Sciatic nerve (tissue), 2 donors: ENCODE data around the gene SLC17A3. TPM values are rescaled to one million over a fixed set of nuclear protein-coding genes. Genes with fewer than 3 reads are reported as not detected.

Experiments
- ATAC-seq: fragments of 200-7000 bp; cut with Tn5 transposase; one replicate; pipeline ENCODE4 v1.9.1; 2020; ENCODE audit warnings: mild to moderate bottlenecking, moderate library complexity
- DNase-seq: peaks from one replicate; pipeline ENCODE4 v3.0.0-alpha.2; 2020; ENCODE audit warnings: low spot score
- intact Hi-C: fragments of 100-400 bp; cut with DNase I; formaldehyde crosslinking; loops from one replicate; pipeline ENCODE4 v1.14.2; 2022
- total RNA-seq: library from RNA; stranded (reverse); fragmentation: NEBNext Ultra II Directional; extraction: Animal tissue kit (Norgen Biotek cat#: 25700); gene quantifications from one replicate; pipeline ENCODE4 v1.2.1, GENCODE V29; 2021
- donor health status: DM: no; HTN: no; CAD: no.
- donor health status: DM: no; HTN: no; CAD: no.

The SLC17A3 gene
- total RNA-seq, 1 donor from 2014 or later: not detected

GRCh38 chr6:25862199-25862598 lies 11.8 kb downstream of the SLC17A3 start:
- DNase-seq (no peak), ATAC-seq (no peak)
- intact Hi-C loops: no loop called here

DNA sequence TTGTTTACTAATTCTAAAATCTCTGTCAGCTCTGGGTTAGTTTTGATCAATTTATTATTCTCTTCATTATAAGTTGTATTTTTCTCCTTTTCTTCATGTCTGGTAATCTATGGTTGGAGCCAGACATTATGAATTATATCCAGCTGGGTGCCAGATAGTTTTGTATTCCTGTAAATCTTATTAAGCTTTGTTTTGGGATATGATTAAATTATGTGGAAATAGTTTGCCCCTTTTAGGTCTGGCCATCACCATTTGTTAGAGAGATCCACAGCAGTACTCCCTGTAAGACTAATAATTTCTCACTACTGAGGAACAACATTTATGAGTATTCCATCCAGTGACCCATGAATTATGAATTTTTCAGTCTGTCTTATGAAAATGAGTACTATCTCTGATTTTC lies 21.3 kb downstream of the SLC17A3 start:
- intact Hi-C loops: no loop called here
- no peak for DNase-seq

GRCh38 chr6:25851961-25852360 lies 22.1 kb downstream of the SLC17A3 start:
- intact Hi-C loops: no loop called here
- DNase-seq (no peak), ATAC-seq (no peak)

More for the DNA sequence above, 21.3 kb downstream of the SLC17A3 start:
- no peak for ATAC-seq

DNA sequence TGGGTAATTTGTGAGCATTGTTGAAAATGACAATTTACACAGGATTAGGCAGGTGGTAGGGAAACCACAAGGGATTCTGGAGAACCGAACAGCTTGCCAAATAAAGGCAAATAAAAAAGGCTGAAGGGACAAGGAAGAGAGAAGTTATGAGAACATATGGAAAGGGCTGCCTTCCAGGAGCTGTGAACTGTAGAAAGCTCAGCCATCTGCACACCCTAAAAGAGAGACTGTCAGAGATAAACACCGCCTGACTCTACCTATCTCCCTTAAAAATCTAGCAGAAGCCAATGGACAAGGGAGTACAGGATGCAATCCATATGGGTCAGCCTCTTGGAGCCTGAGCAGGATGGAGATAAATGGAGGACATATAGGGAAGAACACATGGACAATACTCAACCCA lies 29.5 kb downstream of the SLC17A3 start:
- intact Hi-C loops: no loop called here
- DNase-seq (no peak), ATAC-seq (no peak)

DNA sequence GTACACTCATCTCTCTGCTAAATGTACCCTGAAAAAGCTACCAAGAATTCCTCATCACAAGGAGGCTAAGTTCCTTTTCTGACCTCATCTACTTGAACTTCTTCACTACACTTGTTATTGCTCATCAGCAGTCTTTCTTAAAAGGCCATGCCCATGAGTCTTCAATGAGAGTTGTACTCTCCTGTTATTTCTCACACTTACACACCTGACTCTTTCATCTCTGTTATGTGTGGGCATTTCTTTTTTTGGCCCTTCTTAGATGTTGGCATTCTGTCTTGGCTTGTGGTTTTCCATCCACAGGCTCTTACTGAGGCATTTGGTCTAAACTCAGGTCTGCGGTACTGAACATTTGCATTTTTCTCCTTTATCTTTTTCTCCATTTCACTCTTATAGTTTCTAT lies 31.5 kb downstream of the SLC17A3 start:
- intact Hi-C loops: no loop called here
- DNase-seq: no peak
- ATAC-seq: no peak

DNA sequence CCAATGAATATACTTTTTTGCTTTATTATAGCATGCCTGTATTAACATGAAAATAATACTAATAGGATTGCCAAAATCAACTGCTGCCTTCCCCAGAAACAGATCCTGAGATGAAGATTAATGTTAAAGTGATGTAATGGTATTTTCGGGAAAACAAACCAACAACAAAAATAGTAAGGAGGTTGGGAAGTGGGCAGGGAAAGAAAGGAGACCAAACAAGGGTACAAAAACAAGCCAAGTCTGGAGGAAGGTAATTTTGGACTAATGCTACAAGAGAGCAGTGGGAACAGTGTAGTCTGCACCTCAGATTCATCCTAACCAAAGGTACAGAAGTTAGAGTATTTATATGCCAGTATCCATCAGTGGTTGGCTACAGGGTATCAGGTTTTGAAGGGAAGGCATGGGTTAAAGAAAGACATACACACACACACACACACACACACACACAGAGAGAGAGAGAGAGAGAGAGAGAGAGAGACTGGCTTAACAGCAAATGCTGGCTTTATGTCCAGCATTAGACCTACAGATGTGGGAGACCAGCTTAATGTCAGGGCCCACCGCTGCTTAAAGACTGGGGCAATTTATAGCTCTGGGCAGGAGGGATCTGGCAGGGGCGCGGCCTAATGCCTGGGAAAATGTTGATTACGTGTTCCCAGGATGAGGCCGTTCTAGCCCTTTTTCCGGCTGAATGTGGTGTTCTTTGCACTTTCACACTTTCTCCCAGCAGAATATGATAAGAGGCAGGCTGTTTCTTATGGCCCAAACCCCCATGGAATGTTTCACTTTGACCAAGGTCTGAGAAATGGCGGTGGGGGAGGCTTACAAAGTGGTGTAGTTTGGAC lies 38.4 kb downstream of the SLC17A3 start:
- ATAC-seq (no peak), DNase-seq (no peak)
- intact Hi-C loops: no loop called here

DNA sequence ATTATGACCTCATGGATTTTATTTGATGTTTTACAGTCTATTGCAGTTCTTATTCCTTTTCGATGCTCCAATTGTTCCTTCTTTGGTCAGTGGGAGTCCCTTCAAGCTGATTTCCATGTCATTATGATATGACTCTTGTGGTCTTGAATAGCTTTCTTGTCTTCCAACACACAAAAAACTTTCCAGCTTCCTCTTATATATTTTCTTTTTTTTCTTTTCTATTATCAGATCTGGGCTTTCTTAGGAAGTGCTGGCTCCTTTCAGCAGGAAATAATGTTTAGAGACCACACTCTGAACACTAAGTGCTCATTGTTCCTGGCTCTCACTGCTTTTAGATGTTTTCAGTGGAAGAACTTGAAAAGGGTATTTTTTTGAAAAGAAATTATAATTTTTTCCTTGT lies 39.1 kb downstream of the SLC17A3 start:
- ATAC-seq (no peak), DNase-seq (no peak)
- intact Hi-C loops: no loop called here

- ATAC-seq: no peak
- intact Hi-C loops: no loop called here
- DNase-seq: no peak
These were observed 40.9 kb downstream of the SLC17A3 start for GRCh38 chr6:25833136-25833535.

DNA sequence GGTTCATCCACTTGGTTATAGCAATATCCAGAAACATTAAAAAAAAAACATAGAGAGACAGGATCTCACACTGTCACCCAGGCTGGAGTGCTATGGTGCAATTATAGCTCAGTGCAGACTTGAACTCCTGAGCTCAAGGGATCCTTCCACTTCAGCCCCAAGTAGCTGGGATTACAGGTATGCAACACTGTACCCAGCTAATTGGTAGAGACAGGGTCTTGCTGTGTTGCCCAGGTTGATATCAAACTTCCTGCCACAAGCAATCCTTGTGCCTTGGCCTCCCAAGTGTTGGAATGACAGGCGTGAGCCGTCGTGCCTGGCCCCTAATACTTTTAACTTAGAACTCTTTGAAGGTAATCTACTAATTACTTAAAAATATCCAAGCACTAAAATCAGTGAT lies 41.4 kb downstream of the SLC17A3 start:
- no peak for DNase-seq
- no peak for ATAC-seq
- intact Hi-C loops: no loop called here

DNA sequence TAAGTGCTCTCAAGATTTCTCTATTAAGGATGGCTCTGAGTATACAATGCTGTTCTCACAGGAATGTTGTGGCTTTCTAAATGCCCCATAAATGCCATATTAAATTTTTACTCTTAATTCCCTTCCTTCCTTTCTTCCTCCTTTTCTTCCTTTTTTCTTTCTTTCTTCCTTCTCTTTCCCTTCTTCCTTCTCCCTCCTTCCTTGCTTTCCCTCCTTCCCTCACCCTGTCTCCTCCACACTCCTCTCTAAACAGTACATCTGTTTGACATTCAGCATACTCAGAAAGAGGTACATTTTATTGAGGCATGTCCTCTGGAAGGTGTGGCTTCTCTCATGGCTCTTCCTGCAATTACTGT lies 41.8 kb downstream of the SLC17A3 start:
- DNase-seq (no peak), ATAC-seq (no peak)
- intact Hi-C loops: no loop called here

GRCh38 chr6:25831532-25832306 lies 42.3 kb downstream of the SLC17A3 start, which contains the start of gene SLC17A1:
Gene SLC17A1 (minus strand): TSS chr6:25832052. CDS start chr6:25830557, 1,495 bp downstream.
- intact Hi-C loops: no loop called here
- DNase-seq (no peak), ATAC-seq (no peak)

- ATAC-seq (no peak), DNase-seq (no peak)
- intact Hi-C loops: no loop called here
These were observed 43.6 kb downstream of the SLC17A3 start for GRCh38 chr6:25830458-25830857.

- intact Hi-C loops: no loop called here
- DNase-seq (no peak), ATAC-seq (no peak)
These were observed 44.7 kb downstream of the SLC17A3 start for GRCh38 chr6:25829375-25829774.

DNA sequence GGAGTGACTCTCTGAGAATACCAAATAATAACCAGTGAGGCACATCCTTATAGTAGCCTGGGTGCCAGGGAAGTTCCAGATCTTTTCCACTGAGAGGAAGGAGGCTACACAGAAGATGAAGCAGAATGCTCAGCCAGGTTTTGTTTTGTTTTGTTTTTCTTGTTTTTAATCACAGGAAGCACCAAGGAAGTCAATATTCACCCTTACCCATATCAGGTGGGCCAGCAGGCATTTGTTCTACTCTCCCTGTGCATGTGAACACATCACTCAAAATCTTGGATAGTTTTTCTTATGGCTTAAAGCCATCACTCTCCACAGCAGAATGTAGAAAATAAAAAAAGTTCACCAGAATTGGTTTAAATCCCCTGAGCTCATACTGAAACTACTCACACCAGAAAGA lies 52.7 kb downstream of the SLC17A3 start:
- no peak for ATAC-seq
- DNase-seq: no peak
- intact Hi-C loops: loop anchor here (5.0 kb wide), 1 partner anchor 1179 kb away; no protein-coding TSS in a partner anchor

DNA sequence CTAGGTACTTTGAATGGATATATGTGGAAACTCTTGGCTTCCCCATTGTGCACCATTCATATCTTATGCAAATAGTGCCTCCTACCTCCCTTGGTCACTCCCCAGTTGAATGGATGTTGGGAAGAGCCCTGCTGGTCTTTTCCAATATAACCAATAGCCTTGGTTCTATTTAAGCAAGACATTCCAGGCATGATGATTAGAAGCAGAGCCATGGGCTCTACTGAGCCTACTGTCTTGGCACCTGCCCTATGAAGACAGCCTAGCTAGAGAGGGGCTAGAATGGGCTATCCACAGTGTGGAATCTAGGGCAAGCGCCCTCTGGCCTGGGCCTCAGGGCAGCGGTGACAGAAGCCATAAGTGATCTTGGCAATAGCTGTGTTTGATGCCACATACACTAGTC lies 57.8 kb downstream of the SLC17A3 start:
- intact Hi-C loops: no loop called here
- ATAC-seq: no peak
- DNase-seq: no peak

GRCh38 chr6:25815194-25815593 lies 58.8 kb downstream of the SLC17A3 start:
- intact Hi-C loops: no loop called here
- ATAC-seq: no peak
- no peak for DNase-seq

GRCh38 chr6:25804804-25805203 lies 69.2 kb downstream of the SLC17A3 start:
- DNase-seq (no peak), ATAC-seq (no peak)
- intact Hi-C loops: no loop called here

DNA sequence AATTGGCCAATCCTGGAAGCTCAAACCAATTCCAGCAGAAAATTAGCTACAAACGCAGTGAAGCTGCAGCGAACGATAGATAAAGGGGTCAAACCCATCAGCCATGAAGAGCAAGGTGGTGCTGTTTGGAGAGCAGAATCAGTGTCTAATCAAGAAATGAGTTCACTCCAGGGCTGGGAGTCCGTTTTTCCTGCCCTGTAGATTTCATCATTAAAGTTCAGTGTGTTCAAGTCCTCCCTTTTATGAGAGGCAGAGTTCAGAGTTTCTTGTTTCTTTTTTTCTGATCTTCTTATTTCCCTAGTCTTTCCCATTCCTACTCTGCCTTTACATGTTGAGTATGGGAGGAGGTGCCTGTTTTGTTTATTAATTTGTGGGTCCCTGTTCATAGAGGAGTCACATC lies 72.6 kb downstream of the SLC17A3 start:
- intact Hi-C loops: no loop called here
- ATAC-seq: no peak
- no peak for DNase-seq
